Mucosa of descending colon (tissue), 3 donors: Measurements from ENCODE around the gene ABCF2. TPM values are rescaled to one million over a fixed set of nuclear protein-coding genes. Genes with fewer than 3 reads are reported as not detected.

Experiments used
- ATAC-seq: fragments of 200-7000 bp; cut with Tn5 transposase; one replicate; pipeline ENCODE4 v1.9.1; 2020; ENCODE audit warnings: mild to moderate bottlenecking, moderate library complexity
- DNase-seq, 3 donors: peaks; one replicate each; pipeline ENCODE4 v3.0.0-alpha.2; 2020
- H3K36me3 ChIP-seq: fragments of 200-600 bp; one replicate; pipeline ENCODE4 v1.8.0; 2021; ENCODE audit warnings: low read depth, mild to moderate bottlenecking
- H3K4me1 ChIP-seq: fragments of 200-600 bp; one replicate; pipeline ENCODE4 v1.8.0; 2021; ENCODE audit warnings: low read depth, mild to moderate bottlenecking
- H3K4me3 ChIP-seq: fragments of 200-600 bp; one replicate; pipeline ENCODE4 v1.8.0; 2021; ENCODE audit warnings: mild to moderate bottlenecking
- H3K9me3 ChIP-seq: fragments of 200-600 bp; one replicate; pipeline ENCODE4 v1.8.0; 2021; ENCODE audit warnings: mild to moderate bottlenecking
- CTCF ChIP-seq: fragments of 200-600 bp; IDR thresholded peaks from one replicate; pipeline ENCODE4 v1.8.0; 2022; ENCODE audit warnings: antibody characterized with exemption, mild to moderate bottlenecking
- intact Hi-C, 2 donors: fragments of 100-400 bp; cut with DNase I in 1 of 2; cut with micrococcal nuclease in 1 of 2; formaldehyde crosslinking; loops; one replicate each; pipeline versions ENCODE4 v1.11.0 to v1.11.1; 2022; cut with DNase I, micrococcal nuclease
- total RNA-seq, 3 donors: library from RNA; stranded (reverse); fragmentation: NEBNext Ultra II Directional in 2 of 3; extraction: Animal tissue kit (Norgen Biotek cat#: 25700) in 2 of 3; gene quantifications; one replicate each; pipeline versions ENCODE4 v1.2.1 to v1.2.4, GENCODE V29; 2021 to 2023
- donor health status: DM: no; HTN: no; CAD: no; lungs with moderate emphysema.
- donor health status: DM: no; HTN: no; CAD: no.
- donor health status: DM: no; HTN: yes; CAD: no.

ABCF2 gene
- total RNA-seq, 3 donors from 2014 or later: 27.0 to 36.4 (median 28.4) TPM

- Histone ChIP-seq H3K9me3 (no peaks in the 10 kb centered on the region), H3K4me1 (no peaks in the 10 kb centered on the region), H3K4me3 (no peak overlapping the region), H3K36me3 (no peaks in the 10 kb centered on the region)
- ATAC-seq (no peak), DNase-seq (no peak)
- TF ChIP-seq CTCF: no peak
- intact Hi-C loops: no loop called here
Measured at GRCh38 chr7:151191544-151191943, 35.5 kb downstream of the ABCF2 start.

- ATAC-seq (no peak), DNase-seq (no peak)
- Histone ChIP-seq H3K4me1 (no peaks in the 10 kb centered on the region), H3K4me3 (no peak overlapping the region), H3K36me3 (no peaks in the 10 kb centered on the region), H3K9me3 (no peaks in the 10 kb centered on the region)
- intact Hi-C loops: no loop called here
- TF ChIP-seq CTCF: no peak
Measured at GRCh38 chr7:151189038-151189437, 38.0 kb downstream of the ABCF2 start.

DNA sequence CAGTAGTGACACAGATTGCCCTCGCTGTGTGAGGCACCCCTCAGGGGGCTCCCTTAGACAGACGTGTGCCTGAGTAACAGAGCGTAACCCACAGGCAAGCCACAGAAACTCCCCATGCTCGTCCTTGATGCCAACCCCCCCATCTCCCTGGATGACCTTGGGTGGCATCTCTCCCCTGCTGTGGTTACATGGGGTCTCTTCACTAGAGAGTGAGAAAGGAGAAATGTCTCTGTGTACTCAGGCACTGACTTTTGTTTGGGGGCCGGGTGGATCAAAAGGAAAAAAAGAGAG lies 38.8 kb downstream of the ABCF2 start:
- intact Hi-C loops: no loop called here
- no peak for TF ChIP-seq CTCF
- Histone ChIP-seq H3K4me1 (no peaks in the 10 kb centered on the region), H3K9me3 (no peaks in the 10 kb centered on the region), H3K36me3 (no peaks in the 10 kb centered on the region), H3K4me3 (no peak overlapping the region)
- no peak for ATAC-seq
- DNase-seq: no peak

DNA sequence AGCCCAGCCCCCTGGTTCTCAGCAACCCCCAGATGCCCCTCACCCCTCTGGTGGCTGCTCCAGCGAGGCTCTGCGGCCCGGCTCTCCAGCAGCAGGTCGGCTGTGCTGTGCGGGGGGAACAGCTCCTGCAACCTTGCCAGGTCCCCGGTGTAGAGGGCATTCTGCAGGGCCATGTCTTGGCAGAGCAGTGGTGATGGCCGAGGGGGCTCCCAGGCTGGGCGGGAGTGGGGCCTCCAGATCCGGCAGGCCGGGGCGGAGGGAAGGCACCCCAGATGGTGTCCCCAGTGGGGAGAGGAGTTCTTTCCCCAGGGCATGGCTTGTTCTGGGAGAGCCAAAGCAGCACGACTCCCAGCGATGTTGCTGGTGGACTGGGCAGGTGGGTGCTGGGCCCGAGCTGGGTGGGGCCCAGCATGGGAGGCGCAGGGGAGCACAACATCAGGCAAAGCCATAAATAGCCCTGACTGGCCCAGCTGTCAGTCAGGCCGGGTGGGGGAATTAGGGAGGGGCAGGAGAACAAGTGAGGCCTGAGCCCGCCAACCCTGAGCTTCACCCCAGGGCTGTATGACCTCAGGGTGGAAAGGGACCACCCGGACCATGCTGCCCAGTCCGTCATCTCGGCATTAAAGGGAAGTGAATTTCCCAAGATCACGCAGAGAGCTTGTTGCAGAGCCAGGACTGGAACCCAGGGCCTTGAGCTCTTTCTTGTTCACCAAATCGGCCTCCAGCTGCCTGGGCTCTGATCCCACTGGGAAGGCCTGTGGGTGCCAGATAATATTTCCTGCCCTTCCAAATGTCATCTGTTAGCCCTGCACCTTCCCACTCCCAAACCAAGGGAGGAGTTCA lies 39.4 kb downstream of the ABCF2 start:
- Histone ChIP-seq H3K4me3 (no peak overlapping the region), H3K9me3 (no peaks in the 10 kb centered on the region), H3K36me3 (no peaks in the 10 kb centered on the region), H3K4me1 (no peaks in the 10 kb centered on the region)
- intact Hi-C loops: no loop called here
- no peak for DNase-seq
- TF ChIP-seq CTCF: no peak
- peak; percentile 8 for ATAC-seq

DNA sequence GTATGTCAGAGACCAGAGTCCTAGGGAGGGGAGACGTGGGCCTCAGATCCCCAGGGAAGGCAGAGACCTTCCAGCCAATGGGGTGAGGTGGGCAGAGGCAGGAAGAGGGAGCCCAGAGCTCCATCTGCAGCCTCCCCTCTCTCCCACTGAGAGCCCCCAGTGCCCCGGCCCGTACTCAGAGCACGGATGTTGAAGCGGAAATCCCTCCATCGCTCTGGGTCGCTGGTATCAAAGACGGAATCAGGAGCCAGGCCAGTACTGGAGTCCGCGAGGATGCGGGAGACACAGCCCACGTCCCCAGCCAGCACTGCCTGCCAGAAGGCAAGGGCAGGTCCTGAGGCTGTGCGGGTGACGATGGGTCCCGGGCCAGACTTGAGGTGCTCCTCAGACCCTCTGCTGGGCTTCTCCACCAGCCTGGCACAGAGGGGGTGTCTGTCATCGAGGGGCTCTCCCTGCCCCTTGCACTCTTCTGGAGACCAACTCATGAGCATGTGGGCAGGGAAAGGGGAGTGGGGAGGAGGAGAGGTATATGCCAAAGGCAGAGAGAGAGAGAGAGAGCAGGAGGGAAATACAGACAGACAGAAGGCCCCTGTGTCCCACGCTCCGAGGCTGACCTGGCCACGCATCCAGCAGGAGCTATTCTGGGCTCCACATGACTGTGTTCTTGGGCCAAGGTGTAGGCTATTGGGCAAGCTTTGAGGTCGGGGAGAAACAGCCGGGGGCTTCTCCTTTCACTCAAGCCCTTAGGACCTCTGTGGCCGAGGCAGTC lies 40.2 kb downstream of the ABCF2 start, which contains the start of gene ASB10:
ASB10 (minus strand) TSS at position 611 of the 769 bp plus-strand sequence; CDS start at position 491, 120 bp downstream.
- ATAC-seq (no peak), DNase-seq (no peak)
- H3K4me3 ChIP-seq: no peak within 1 kb of the TSS
- H3K36me3 ChIP-seq: no peaks in the 10 kb centered on the region
- no peak for TF ChIP-seq CTCF
- H3K4me1 ChIP-seq: no peaks in the 10 kb centered on the region
- intact Hi-C loops: no loop called here
- H3K9me3 ChIP-seq: no peaks in the 10 kb centered on the region
